ENCODE results near the gene CLCNKA.

CLCNKA gene

GRCh38 chr1:16050328-16050727 is 28.5 kb downstream of the CLCNKA start:
- TF ChIP-seq TAF1 (IDR thresholded peaks at IDR 0.05; ENCODE audit: borderline replicate concordance, insufficient read depth, low read length): no peak
- TF ChIP-seq POLR2AphosphoS5 (IDR thresholded peaks at IDR 0.05; ENCODE audit: low read depth, low read length): no peak
- no peak for TF ChIP-seq FOXP2 (optimal IDR thresholded peaks at IDR 0.05; ENCODE audit: borderline replicate concordance, extremely low read depth, extremely low read length, insufficient read depth)
- TF ChIP-seq SIN3A (IDR thresholded peaks at IDR 0.05; ENCODE audit: borderline replicate concordance, insufficient read depth, low read length): no peak
- TF ChIP-seq, protein P1, sequence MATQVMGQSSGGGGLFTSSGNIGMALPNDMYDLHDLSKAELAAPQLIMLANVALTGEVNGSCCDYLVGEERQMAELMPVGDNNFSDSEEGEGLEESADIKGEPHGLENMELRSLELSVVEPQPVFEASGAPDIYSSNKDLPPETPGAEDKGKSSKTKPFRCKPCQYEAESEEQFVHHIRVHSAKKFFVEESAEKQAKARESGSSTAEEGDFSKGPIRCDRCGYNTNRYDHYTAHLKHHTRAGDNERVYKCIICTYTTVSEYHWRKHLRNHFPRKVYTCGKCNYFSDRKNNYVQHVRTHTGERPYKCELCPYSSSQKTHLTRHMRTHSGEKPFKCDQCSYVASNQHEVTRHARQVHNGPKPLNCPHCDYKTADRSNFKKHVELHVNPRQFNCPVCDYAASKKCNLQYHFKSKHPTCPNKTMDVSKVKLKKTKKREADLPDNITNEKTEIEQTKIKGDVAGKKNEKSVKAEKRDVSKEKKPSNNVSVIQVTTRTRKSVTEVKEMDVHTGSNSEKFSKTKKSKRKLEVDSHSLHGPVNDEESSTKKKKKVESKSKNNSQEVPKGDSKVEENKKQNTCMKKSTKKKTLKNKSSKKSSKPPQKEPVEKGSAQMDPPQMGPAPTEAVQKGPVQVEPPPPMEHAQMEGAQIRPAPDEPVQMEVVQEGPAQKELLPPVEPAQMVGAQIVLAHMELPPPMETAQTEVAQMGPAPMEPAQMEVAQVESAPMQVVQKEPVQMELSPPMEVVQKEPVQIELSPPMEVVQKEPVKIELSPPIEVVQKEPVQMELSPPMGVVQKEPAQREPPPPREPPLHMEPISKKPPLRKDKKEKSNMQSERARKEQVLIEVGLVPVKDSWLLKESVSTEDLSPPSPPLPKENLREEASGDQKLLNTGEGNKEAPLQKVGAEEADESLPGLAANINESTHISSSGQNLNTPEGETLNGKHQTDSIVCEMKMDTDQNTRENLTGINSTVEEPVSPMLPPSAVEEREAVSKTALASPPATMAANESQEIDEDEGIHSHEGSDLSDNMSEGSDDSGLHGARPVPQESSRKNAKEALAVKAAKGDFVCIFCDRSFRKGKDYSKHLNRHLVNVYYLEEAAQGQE (IDR thresholded peaks at IDR 0.05; ENCODE audit: insufficient read depth in 1 of 2, low read depth in 2 of 2, low read length in 2 of 2): no peak

DNA sequence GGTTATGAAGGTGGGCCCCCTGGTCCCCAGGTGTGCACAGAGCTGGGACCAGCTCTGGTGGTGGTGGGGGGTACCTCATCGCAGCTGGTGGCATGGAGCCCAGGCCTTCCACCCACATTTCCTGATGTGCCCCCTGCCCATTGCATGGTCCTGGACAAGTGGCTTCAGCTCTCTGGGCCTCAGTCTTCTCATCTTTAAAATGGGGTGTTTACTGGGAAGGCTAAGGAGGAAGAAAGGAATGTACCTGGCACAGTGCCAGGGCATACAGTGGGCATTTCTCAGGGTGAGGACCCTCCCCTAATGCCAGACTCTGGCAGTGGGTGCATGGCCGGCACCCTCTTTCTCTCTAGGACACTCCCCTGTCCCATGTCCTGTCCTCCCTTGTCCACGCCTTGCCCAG is 29.2 kb downstream of the CLCNKA start:
- TF ChIP-seq FOXP2 (optimal IDR thresholded peaks at IDR 0.05; ENCODE audit: borderline replicate concordance, extremely low read depth, extremely low read length, insufficient read depth) (no peak), SIN3A (IDR thresholded peaks at IDR 0.05; ENCODE audit: borderline replicate concordance, insufficient read depth, low read length) (no peak), TAF1 (IDR thresholded peaks at IDR 0.05; ENCODE audit: borderline replicate concordance, insufficient read depth, low read length) (no peak), POLR2AphosphoS5 (IDR thresholded peaks at IDR 0.05; ENCODE audit: low read depth, low read length) (no peak)
- TF ChIP-seq, protein P1 (IDR thresholded peaks at IDR 0.05; ENCODE audit: insufficient read depth in 1 of 2, low read depth in 2 of 2, low read length in 2 of 2): no peak

GRCh38 chr1:16053781-16054502 is 32.1 kb downstream of the CLCNKA start:
- TF ChIP-seq SIN3A (IDR thresholded peaks at IDR 0.05; ENCODE audit: borderline replicate concordance, insufficient read depth, low read length): no peak
- no peak for TF ChIP-seq FOXP2 (optimal IDR thresholded peaks at IDR 0.05; ENCODE audit: borderline replicate concordance, extremely low read depth, extremely low read length, insufficient read depth)
- no peak for TF ChIP-seq TAF1 (IDR thresholded peaks at IDR 0.05; ENCODE audit: borderline replicate concordance, insufficient read depth, low read length)
- no peak for TF ChIP-seq POLR2AphosphoS5 (IDR thresholded peaks at IDR 0.05; ENCODE audit: low read depth, low read length)
- TF ChIP-seq, protein P1 (IDR thresholded peaks at IDR 0.05; ENCODE audit: insufficient read depth in 1 of 2, low read depth in 2 of 2, low read length in 2 of 2): no peak

DNA sequence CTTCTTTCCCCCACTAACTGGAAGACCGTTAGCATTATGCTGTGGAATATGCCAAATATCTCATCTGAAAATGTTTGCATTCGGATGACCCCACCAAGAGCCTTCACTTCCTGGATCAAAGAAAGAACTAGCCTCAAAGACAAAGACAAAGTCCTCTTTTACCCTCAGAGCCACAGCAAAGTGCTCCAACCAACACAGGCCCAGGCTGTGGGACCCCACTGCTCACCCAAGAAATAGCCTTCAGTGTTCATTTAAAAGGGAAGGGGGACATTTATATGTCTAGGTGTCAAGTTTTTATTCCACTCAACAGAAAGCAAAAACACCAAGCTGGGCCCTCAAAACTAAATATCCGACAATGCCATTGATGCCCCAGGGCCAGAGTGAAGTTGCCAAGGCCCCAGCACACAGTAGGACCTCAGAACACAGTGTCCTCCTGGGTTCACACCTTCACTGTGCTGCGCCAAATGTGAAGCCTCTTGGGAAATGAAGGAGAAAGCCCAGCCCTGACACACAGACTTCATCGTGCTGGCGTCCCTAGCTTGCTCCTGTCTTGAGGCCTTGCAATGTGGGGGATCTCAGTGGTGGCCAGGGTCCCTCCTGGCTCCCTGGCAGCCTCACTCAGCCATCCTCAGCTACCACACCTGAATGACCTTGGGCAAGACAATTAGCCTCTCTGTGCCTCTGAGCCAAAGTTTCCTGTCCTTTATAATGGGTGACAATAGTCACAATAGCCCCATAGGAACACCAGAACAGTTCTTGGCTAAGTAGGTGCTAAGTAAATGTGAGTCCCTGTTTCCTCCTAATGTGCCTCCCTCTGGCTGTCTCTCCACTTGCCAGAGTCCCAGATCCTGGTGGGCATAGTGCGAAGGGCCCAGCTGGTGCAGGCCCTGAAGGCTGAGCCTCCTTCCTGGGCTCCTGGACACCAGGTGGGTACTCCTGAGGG is 33.0 kb downstream of the CLCNKA start:
- TF ChIP-seq POLR2AphosphoS5 (IDR thresholded peaks at IDR 0.05; ENCODE audit: low read depth, low read length) (no peak), SIN3A (IDR thresholded peaks at IDR 0.05; ENCODE audit: borderline replicate concordance, insufficient read depth, low read length) (no peak), TAF1 (IDR thresholded peaks at IDR 0.05; ENCODE audit: borderline replicate concordance, insufficient read depth, low read length) (no peak), FOXP2 (optimal IDR thresholded peaks at IDR 0.05; ENCODE audit: borderline replicate concordance, extremely low read depth, extremely low read length, insufficient read depth) (no peak)
- TF ChIP-seq, protein P1 (IDR thresholded peaks at IDR 0.05; ENCODE audit: insufficient read depth in 1 of 2, low read depth in 2 of 2, low read length in 2 of 2): no peak
